Measurements from ENCODE around the gene ATXN7L2.

ATXN7L2 gene

DNA sequence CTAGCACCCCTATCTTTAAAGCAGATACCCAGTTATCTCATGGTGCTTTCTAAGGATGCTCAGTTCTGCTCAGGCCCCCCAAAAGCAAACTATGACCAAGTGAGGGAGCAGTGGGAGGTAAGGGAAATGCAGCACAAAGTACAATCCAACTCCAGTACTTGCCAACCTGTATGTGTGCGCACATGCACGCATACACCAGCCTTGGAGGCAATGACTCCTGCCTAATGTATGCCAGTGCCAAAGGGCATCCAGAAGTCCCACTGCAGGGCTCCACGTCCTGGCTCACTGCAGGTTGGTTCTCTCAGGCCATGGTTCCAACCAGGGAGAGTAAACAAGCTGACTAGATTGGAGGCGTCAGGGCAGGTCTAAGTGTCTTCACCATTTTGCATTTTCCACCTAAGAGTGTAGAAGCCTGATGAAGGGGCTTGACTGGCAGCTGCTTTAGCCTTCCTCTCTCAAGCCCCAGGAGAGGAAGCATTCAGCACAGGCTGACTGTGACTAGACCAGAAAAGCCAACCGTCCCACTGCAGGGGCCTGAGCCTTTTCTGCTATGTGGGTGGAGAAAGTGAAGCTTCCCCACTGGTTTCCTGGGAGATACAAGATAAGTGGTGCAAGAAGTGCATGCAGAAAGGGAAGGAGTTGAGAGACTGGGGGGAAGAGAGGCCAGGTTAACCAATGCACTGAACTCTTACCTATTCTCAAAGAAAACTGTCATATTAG is 18.1 kb downstream of the ATXN7L2 start:
- in situ Hi-C loops (cut with MboI; ENCODE audit: low sequenced_read_pairs, unreplicated experiment), result no loop called here

DNA sequence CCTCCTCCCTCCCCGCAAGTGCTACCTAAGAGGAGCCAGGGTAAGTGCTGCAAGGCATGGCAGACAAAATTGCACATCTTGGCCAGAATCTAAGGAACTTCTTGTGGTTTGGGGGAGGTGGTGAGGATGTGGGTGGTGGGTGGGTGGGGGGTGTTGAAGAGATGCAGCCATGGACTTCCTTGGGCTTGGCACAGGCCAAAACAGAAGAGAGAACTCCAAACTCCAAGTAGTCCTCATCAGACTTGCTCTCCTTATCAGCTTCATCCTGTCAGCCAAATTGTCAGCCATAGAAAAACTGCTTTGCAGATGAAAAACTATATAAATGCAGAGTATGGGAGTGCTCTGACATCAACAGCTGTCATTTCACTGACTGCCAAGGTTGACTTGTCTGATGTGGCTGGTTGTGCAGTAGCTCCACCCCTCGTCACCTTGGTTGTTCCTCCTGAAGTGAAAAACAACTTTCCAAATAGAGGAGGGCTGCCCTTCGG is 18.7 kb downstream of the ATXN7L2 start:
- TF ChIP-seq, protein P1, sequence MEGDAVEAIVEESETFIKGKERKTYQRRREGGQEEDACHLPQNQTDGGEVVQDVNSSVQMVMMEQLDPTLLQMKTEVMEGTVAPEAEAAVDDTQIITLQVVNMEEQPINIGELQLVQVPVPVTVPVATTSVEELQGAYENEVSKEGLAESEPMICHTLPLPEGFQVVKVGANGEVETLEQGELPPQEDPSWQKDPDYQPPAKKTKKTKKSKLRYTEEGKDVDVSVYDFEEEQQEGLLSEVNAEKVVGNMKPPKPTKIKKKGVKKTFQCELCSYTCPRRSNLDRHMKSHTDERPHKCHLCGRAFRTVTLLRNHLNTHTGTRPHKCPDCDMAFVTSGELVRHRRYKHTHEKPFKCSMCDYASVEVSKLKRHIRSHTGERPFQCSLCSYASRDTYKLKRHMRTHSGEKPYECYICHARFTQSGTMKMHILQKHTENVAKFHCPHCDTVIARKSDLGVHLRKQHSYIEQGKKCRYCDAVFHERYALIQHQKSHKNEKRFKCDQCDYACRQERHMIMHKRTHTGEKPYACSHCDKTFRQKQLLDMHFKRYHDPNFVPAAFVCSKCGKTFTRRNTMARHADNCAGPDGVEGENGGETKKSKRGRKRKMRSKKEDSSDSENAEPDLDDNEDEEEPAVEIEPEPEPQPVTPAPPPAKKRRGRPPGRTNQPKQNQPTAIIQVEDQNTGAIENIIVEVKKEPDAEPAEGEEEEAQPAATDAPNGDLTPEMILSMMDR (IDR thresholded peaks at IDR 0.05; ENCODE audit: borderline replicate concordance, control extremely low read depth, extremely low read depth, insufficient read depth, missing control alignments), result no peak
- no peak for DNase-seq (ENCODE audit: low spot score)
- in situ Hi-C loops (cut with MboI; ENCODE audit: low sequenced_read_pairs, unreplicated experiment), result no loop called here

More for the DNA sequence above, 18.1 kb downstream of the ATXN7L2 start:
- no peak for DNase-seq (ENCODE audit: low spot score)
- TF ChIP-seq, protein P1 (IDR thresholded peaks at IDR 0.05; ENCODE audit: borderline replicate concordance, control extremely low read depth, extremely low read depth, insufficient read depth, missing control alignments), result no peak

DNA sequence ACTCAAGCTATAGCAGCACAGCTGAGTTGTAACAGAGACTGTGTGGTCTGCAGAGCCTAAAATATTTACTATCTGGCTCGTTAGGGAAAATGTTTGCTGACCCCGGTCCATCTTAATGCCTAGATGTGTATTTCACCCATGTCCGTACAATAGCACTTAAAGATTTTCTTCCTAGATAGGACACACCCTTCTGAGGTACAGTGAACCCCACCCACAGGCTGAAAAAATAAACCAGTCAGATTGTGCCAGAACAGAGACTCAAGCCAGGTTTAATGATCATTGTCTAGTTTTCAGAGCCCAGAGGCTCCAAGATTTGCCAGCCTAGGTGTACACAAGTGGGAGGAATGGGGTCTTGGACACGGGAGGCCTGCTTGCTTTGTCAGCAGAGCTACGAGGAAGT is 20.2 kb downstream of the ATXN7L2 start:
- in situ Hi-C loops (cut with MboI; ENCODE audit: low sequenced_read_pairs, unreplicated experiment), result no loop called here
- TF ChIP-seq, protein P1 (IDR thresholded peaks at IDR 0.05; ENCODE audit: borderline replicate concordance, control extremely low read depth, extremely low read depth, insufficient read depth, missing control alignments), result no peak
- no peak for DNase-seq (ENCODE audit: low spot score)

DNA sequence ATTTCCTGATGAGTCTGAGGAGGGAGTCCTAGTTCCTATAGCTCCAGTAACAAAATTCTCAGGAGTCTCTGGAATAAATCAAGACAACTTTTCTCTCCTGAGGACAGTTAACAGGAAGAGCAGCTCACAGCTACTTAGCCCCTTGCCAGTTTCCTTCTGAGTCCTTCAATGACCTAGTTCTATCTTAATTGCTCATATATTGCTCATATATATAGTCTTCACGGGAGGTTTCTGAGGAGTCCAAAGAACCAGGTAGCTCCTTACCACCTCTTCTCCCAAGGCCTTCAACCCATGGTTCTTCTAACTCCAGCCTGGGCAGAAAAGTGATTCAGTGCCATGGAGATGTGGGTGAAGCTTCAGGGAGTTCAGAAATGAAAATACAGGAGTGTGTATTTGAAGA is 21.3 kb downstream of the ATXN7L2 start:
- in situ Hi-C loops (cut with MboI; ENCODE audit: low sequenced_read_pairs, unreplicated experiment), result no loop called here
- DNase-seq (ENCODE audit: low spot score), result no peak
- TF ChIP-seq, protein P1 (IDR thresholded peaks at IDR 0.05; ENCODE audit: borderline replicate concordance, control extremely low read depth, extremely low read depth, insufficient read depth, missing control alignments), result no peak

DNA sequence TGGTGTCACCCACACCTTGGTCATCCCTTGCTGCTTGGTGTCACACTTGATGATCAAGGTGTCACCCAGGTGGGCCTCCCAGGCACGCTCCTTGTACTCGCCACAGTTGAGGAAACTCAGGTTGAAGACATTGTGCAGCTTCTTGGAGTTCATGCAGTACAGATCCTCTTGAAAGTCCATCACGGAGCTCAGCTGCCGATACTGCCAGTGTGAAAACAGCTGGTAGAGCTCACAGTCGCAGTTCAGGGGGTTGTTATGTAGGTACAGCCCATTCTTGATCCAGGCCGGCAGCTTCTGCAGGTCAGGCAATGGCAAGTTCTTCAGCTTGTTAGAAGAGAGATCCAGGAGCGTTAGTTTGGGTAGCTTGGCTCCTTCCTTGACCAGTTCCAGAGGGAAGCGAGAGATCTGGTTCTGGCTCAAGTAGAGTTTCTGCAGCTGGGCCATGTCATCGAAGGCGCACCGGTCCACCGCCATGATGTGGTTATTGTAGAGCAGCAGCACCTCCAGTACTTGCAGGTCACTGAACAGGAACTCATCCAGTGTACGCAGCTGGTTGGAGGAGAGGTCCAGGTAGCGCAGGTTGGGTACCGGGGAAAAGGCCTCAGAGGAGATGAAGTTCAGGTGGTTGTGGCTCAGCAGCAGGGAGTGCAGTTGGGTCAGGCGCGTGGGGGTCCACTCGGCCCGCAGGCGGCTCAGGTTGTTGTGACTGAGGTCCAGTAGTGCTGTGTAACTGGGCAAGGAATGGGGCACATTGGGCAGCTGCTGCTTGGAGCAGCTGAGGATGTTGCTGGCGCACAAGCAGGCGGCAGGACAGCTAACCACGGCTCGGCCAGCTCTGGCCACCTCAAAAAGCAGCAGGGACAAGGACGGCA is 24.5 kb downstream of the ATXN7L2 start:
- in situ Hi-C loops (cut with MboI; ENCODE audit: low sequenced_read_pairs, unreplicated experiment), result no loop called here
- TF ChIP-seq, protein P1 (IDR thresholded peaks at IDR 0.05; ENCODE audit: borderline replicate concordance, control extremely low read depth, extremely low read depth, insufficient read depth, missing control alignments), result no peak
- no peak for DNase-seq (ENCODE audit: low spot score)

DNA sequence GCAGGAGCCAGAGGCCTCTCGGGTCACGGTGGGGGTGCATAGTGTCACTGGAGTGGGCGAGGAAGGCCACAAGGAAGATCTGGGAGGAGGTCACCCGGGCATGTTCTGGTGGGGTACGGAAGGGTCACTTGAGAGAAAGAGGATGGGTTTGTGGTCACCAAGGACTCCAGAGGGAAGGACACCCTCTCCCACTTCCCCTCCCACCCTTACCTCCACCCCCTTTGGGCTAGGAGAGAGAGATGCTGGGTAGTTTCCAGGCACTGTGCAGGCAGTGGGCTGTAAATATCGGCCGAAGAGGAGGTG is 25.1 kb downstream of the ATXN7L2 start:
- in situ Hi-C loops (cut with MboI; ENCODE audit: low sequenced_read_pairs, unreplicated experiment), result no loop called here
- no peak for DNase-seq (ENCODE audit: low spot score)
- TF ChIP-seq, protein P1 (IDR thresholded peaks at IDR 0.05; ENCODE audit: borderline replicate concordance, control extremely low read depth, extremely low read depth, insufficient read depth, missing control alignments), result no peak
